ENCODE results near the gene TATDN2.

Gene TATDN2

GRCh38 chr3:10232137-10232536 is 16.1 kb upstream of the TATDN2 start:
- no peak for ATAC-seq
- TF ChIP-seq RARB (CRISPR knock-in tag; IDR thresholded peaks at IDR 0.05) (no peak), POU6F1 (CRISPR knock-in tag; IDR thresholded peaks at IDR 0.05; ENCODE audit: borderline replicate concordance, low read depth) (no peak)

GRCh38 chr3:10233988-10234387 is 14.3 kb upstream of the TATDN2 start:
- no peak for TF ChIP-seq ZFP30 (CRISPR knock-in tag; IDR thresholded peaks at IDR 0.05)
- no peak for TF ChIP-seq CSDC2 (CRISPR knock-in tag; IDR thresholded peaks at IDR 0.05)
- no peak for TF ChIP-seq TOX (CRISPR knock-in tag; IDR thresholded peaks at IDR 0.05; ENCODE audit: borderline replicate concordance)
- TF ChIP-seq SNAI2 (CRISPR knock-in tag; IDR thresholded peaks at IDR 0.05), result no peak
- no peak for TF ChIP-seq POU6F1 (CRISPR knock-in tag; IDR thresholded peaks at IDR 0.05; ENCODE audit: borderline replicate concordance, low read depth)
- no peak for TF ChIP-seq GLIS3 (CRISPR knock-in tag; IDR thresholded peaks at IDR 0.05)
- TF ChIP-seq ZNF70 (CRISPR knock-in tag; IDR thresholded peaks at IDR 0.05), result no peak
- TF ChIP-seq ZFP3 (CRISPR knock-in tag; IDR thresholded peaks at IDR 0.05), result no peak
- no peak for TF ChIP-seq TSHZ2 (CRISPR knock-in tag; IDR thresholded peaks at IDR 0.05)
- no peak for ATAC-seq

GRCh38 chr3:10234526-10235230 is 13.6 kb upstream of the TATDN2 start:
- ATAC-seq, result no peak
- no peak for TF ChIP-seq ZFP30 (CRISPR knock-in tag; IDR thresholded peaks at IDR 0.05)

- no peak for ATAC-seq
- TF ChIP-seq GLIS3 (CRISPR knock-in tag; IDR thresholded peaks at IDR 0.05) (no peak), OSR1 (CRISPR knock-in tag; IDR thresholded peaks at IDR 0.05) (no peak), ZNF70 (CRISPR knock-in tag; IDR thresholded peaks at IDR 0.05) (no peak)
Measured at GRCh38 chr3:10235551-10235950, 12.7 kb upstream of the TATDN2 start.

- no peak for ATAC-seq
Measured at GRCh38 chr3:10238345-10239183, 9.7 kb upstream of the TATDN2 start.

More at GRCh38 chr3:10238345-10239183, 9.7 kb upstream of the TATDN2 start:
- TF ChIP-seq BACH2 (CRISPR knock-in tag; IDR thresholded peaks at IDR 0.05; ENCODE audit: borderline replicate concordance) (no peak), CREB5 (CRISPR knock-in tag; IDR thresholded peaks at IDR 0.05; ENCODE audit: low read depth) (no peak), SNAI2 (CRISPR knock-in tag; IDR thresholded peaks at IDR 0.05) (no peak), GLIS3 (CRISPR knock-in tag; IDR thresholded peaks at IDR 0.05) (no peak), ESRRG (CRISPR knock-in tag; IDR thresholded peaks at IDR 0.05) (no peak), ZFP30 (CRISPR knock-in tag; IDR thresholded peaks at IDR 0.05) (no peak), ZC3H10 (CRISPR knock-in tag; IDR thresholded peaks at IDR 0.05) (no peak), ZNF565 (CRISPR knock-in tag; conservative IDR thresholded peaks at IDR 0.05; ENCODE audit: low read depth) (no peak), ARNTL (CRISPR knock-in tag; IDR thresholded peaks at IDR 0.05; ENCODE audit: borderline replicate concordance, low read depth) (no peak)

Measured in SK-N-SH treated with all-trans-retinoic acid at 6 μM for 48 hours (cell line).